IMR-90 (cell line): ENCODE results near the gene SLC9C2. TPM values are rescaled to one million over a fixed set of nuclear protein-coding genes. Genes with fewer than 3 reads are reported as not detected.

Experiments used
- ATAC-seq: fragments of 200-7000 bp; cut with Tn5 transposase; 2 replicates; pipeline ENCODE4 v1.9.1; 2020; ENCODE audit warnings: low read depth, mild to moderate bottlenecking, moderate library complexity
- BruUV-seq: library from RNA; stranded (reverse); fragments of 400-500 nt; replicated peaks from 2 replicates; lab custom pipeline; 2021; lab: Mats Ljungman, UMichigan
- CTCF ChIA-PET: fragments of 300-600 bp; formaldehyde crosslinking; extraction: SDS; loops from one replicate; lab custom pipeline; 2021; ENCODE audit warnings: antibody characterized with exemption; lab: Yijun Ruan, JAX
- POLR2A ChIA-PET: fragments of 300-600 bp; sonication (Branson Sonifier 250); formaldehyde crosslinking; loops from one replicate; lab custom pipeline; 2022; ENCODE audit warnings: antibody characterized with exemption; ENCODE audit not compliant: unreplicated experiment; lab: Charles Lee
- DNase-seq: peaks from one replicate; pipeline ENCODE4 v3.0.0; 2013
- H2AFZ ChIP-seq: replicated peaks from 2 replicates; pipeline ENCODE3; 2013; ENCODE audit warnings: low read length, mild to moderate bottlenecking; ENCODE audit not compliant: poor library complexity
- H2AK5ac ChIP-seq: 2 replicates; pipeline ENCODE4 v1.6.1; 2013; ENCODE audit warnings: low read depth, low read length, inconsistent platforms
- H2AK9ac ChIP-seq: replicated peaks from 2 replicates; pipeline ENCODE3; 2013; ENCODE audit warnings: mild to moderate bottlenecking, low read depth, low read length, moderate library complexity; ENCODE audit not compliant: poor library complexity
- H2BK120ac ChIP-seq: 2 replicates; pipeline ENCODE4 v1.6.1; 2013; ENCODE audit warnings: low read depth, low read length, inconsistent platforms
- H2BK15ac ChIP-seq: 3 replicates; pipeline ENCODE4 v1.6.1; 2013; ENCODE audit warnings: low read depth, low read length, inconsistent platforms
- H2BK20ac ChIP-seq: 2 replicates; pipeline ENCODE4 v1.6.1; 2013; ENCODE audit warnings: low read depth, mild to moderate bottlenecking, inconsistent platforms, low read length, moderate library complexity
- H2BK5ac ChIP-seq: 2 replicates; pipeline ENCODE4 v1.6.1; 2013; ENCODE audit warnings: mild to moderate bottlenecking, low read depth, low read length, inconsistent platforms; ENCODE audit not compliant: poor library complexity, severe bottlenecking
- H3K14ac ChIP-seq: replicated peaks from 2 replicates; pipeline ENCODE4 v1.6.1; 2013; ENCODE audit warnings: low read depth, low read length, inconsistent platforms
- H3K18ac ChIP-seq: 2 replicates; pipeline ENCODE4 v1.6.1; 2013; ENCODE audit warnings: low read depth, low read length, control low read depth
- H3K23ac ChIP-seq: 2 replicates; pipeline ENCODE4 v1.6.1; 2013; ENCODE audit warnings: low read depth, low read length, inconsistent platforms
- H3K27ac ChIP-seq: 2 replicates; pipeline ENCODE4 v1.5.1; 2013; ENCODE audit warnings: mild to moderate bottlenecking, control low read depth, low read length; ENCODE audit not compliant: insufficient read depth
- H3K27me3 ChIP-seq: 2 replicates; pipeline ENCODE4 v1.6.1; 2013; ENCODE audit warnings: low read length; ENCODE audit not compliant: control insufficient read depth, insufficient read depth
- H3K36me3 ChIP-seq: 2 replicates; pipeline ENCODE4 v1.6.1; 2013; ENCODE audit warnings: low read length, mixed read lengths; ENCODE audit not compliant: control insufficient read depth, insufficient read depth
- H3K4ac ChIP-seq: 2 replicates; pipeline ENCODE4 v1.6.1; 2013; ENCODE audit warnings: low read depth, low read length, inconsistent platforms
- H3K4me1 ChIP-seq: 2 replicates; pipeline ENCODE4 v1.6.1; 2013; ENCODE audit warnings: low read length, mixed read lengths; ENCODE audit not compliant: control insufficient read depth, insufficient read depth
- H3K4me2 ChIP-seq: 2 replicates; pipeline ENCODE4 v1.6.1; 2013; ENCODE audit warnings: low read depth, mild to moderate bottlenecking, control low read depth, low read length, moderate library complexity
- H3K4me3 ChIP-seq: 2 replicates; pipeline ENCODE4 v1.5.1; 2013; ENCODE audit warnings: low read depth, mild to moderate bottlenecking, control low read depth, low read length, moderate library complexity; ENCODE audit not compliant: insufficient read depth
- H3K56ac ChIP-seq: 2 replicates; pipeline ENCODE4 v1.6.1; 2013; ENCODE audit warnings: low read length, inconsistent platforms; ENCODE audit not compliant: insufficient read depth; ENCODE audit errors: extremely low read depth
- H3K79me1 ChIP-seq, 2 experiments: 2 replicates each; pipeline ENCODE4 v1.6.1; 2013; ENCODE audit warnings: low read length in 2 of 2, inconsistent platforms in 1 of 2, low read depth in 1 of 2
- H3K9ac ChIP-seq: 2 replicates; pipeline ENCODE4 v1.6.1; 2013; ENCODE audit warnings: low read depth, low read length, control low read depth
- H3K9me1 ChIP-seq: 2 replicates; pipeline ENCODE4 v1.6.1; 2013; ENCODE audit warnings: low read length, inconsistent platforms; ENCODE audit not compliant: insufficient read depth
- H3K9me3 ChIP-seq: 2 replicates; pipeline ENCODE4 v1.6.1; 2013; ENCODE audit warnings: low read length; ENCODE audit not compliant: control insufficient read depth, insufficient read depth
- H4K20me1 ChIP-seq: 2 replicates; pipeline ENCODE4 v1.6.1; 2013; ENCODE audit warnings: low read length, inconsistent platforms; ENCODE audit not compliant: insufficient read depth
- H4K5ac ChIP-seq: 2 replicates; pipeline ENCODE4 v1.6.1; 2013; ENCODE audit warnings: mild to moderate bottlenecking, low read depth, low read length, control low read depth
- H4K8ac ChIP-seq, 2 experiments: 2 replicates each; pipeline ENCODE4 v1.6.1; 2013; ENCODE audit warnings: low read depth in 2 of 2, low read length in 2 of 2, control low read depth in 1 of 2, inconsistent platforms in 1 of 2
- H4K91ac ChIP-seq: 2 replicates; pipeline ENCODE4 v1.6.1; 2013; ENCODE audit warnings: low read depth, low read length, inconsistent platforms; ENCODE audit not compliant: insufficient read depth
- MAFK ChIP-seq: IDR thresholded peaks from 2 replicates; pipeline ENCODE4 v1.6.1; 2012; ENCODE audit warnings: low read depth, low read length, improper control_type of control experiment
- NFE2L2 ChIP-seq: fragments of 150-350 bp; IDR thresholded peaks from 2 replicates; pipeline ENCODE4 v1.6.1; 2016; ENCODE audit warnings: low read depth, mild to moderate bottlenecking, low read length
- WGBS, 2 experiments: methylation state at CpG; one replicate each; pipeline versions ENCODE4 v1.1.5 to v1.1.7; 2013; ENCODE audit warnings: missing lambda C conversion rate in 2 of 2; ENCODE audit not compliant: insufficient read length in 1 of 2; ENCODE audit errors: extremely low coverage in 2 of 2; 5-methylcytosine and 5-hydroxymethylcytosine counted together
- dilution Hi-C: fragments of 300-500 bp; cut with HindIII; formaldehyde crosslinking; loops from one replicate; pipeline ENCODE4 v1.14.3; 2018; ENCODE audit warnings: low sequenced_read_pairs; ENCODE audit not compliant: unreplicated experiment
- in situ Hi-C: fragments of 300-500 bp; cut with MboI; formaldehyde crosslinking; loops from 3 replicates; pipeline ENCODE4 v1.14.3; 2019; ENCODE audit warnings: low sequenced_read_pairs, inconsistent platforms, mixed read lengths
- intact Hi-C: fragments of 100-400 bp; cut with micrococcal nuclease; formaldehyde crosslinking; loops from 2 replicates; pipeline ENCODE4 v1.10.0; 2022
- polyA plus RNA-seq, 3 experiments: library from polyadenylated mRNA; depleted of rRNA; stranded (reverse); fragments of >200 nt; gene quantifications; 2 replicates each; pipeline ENCODE4 v1.2.3, GENCODE V29; 2012; ENCODE audit warnings: low replicate concordance in 1 of 3
- total RNA-seq: library from RNA; depleted of rRNA; stranded (reverse); fragments of >200 nt; gene quantifications from 2 replicates; pipeline ENCODE4 v1.2.3, GENCODE V29; 2012

SLC9C2 gene
- total and polyA plus RNA-seq, 2 of the 4 experiments (the other 2 are of a cell fraction) = not detected

DNA sequence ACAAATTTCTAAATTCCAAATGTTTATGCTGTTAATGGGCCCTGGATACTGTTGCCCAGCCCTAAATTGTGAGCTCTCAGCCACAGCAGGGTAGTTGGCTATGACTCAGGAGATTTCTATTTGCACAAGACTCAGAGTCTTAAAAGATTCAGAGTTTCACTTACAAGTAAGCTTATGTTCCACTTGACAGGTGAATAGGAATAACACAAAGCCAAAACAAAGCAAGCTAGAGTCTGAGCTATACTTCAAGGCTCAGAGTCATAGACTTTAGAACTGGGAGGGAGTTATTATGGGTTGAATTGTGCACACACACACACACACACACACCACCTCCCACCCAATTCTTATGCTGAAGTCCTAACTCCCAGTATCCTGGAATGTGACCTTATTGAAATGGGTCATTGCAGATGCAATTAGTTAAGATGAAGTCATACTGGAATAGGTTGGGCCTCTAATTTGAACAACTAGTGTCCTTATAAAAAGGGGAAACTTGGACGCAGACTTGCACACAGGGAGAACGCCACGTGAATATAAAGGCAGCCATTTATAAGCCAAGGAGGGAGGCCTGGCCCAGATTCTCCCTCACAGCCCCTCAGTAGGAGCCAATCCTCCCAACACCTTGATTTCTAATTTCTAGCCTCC lies 95.5 kb downstream of the SLC9C2 start:
- Histone ChIP-seq H3K18ac (no peak overlapping the region), H3K36me3 (no peaks in the 10 kb centered on the region), H3K9me3 (no peaks in the 10 kb centered on the region), H2AK5ac (no peak overlapping the region), H3K4me2 (no peak overlapping the region), H3K9me1 (0 out of 2 replicates have a peak, but pooled peaks cover 7% of the 10 kb centered on the region), H2BK5ac (no peak overlapping the region), H3K4me3 (no peak overlapping the region), H3K9ac (no peak overlapping the region), H2AFZ (no peak overlapping the region), H3K27ac (no peak overlapping the region), H4K91ac (no peak overlapping the region), H3K4ac (no peak overlapping the region), H2BK20ac (no peak overlapping the region), H2AK9ac (no peak overlapping the region), H3K27me3 (no peaks in the 10 kb centered on the region; the same call in 1 of the 2 replicates), H3K4me1 (peaks cover 5% of the 10 kb centered on the region; the same call in 1 of the 2 replicates), H3K23ac (no peak overlapping the region), H3K56ac (no peak overlapping the region), H2BK15ac (no peak overlapping the region), H4K5ac (no peak overlapping the region), H2BK120ac (no peak overlapping the region), H3K79me1 (no peaks in the 10 kb centered on the region), H4K8ac (no peak overlapping the region), H3K14ac (no peak overlapping the region), H4K20me1 (no peaks in the 10 kb centered on the region)
- dilution Hi-C loops (no loop called here), intact Hi-C loops (no loop called here), in situ Hi-C loops (no loop called here)
- 60% methylated on average over 2 of the region's 3 CpGs; no CpG with 5 or more reads in 1 of the 2 experiments for WGBS, 2 experiments
- POLR2A ChIA-PET = no interaction called here
- DNase-seq (peak; percentile 76), ATAC-seq (peak; percentile 83)
- BruUV-seq = no TSS peak
- TF ChIP-seq MAFK (no peak), NFE2L2 (peak; percentile 24; the same call in 1 of the 2 replicates)
- CTCF ChIA-PET = interaction anchor here (0.6 to 1.0 kb wide), 2 partner anchors 29 to 78 kb away, joined by 3 read pairs; no protein-coding TSS in a partner anchor
